Glutamatergic neuron (in vitro differentiated cells): ENCODE data around the gene VKORC1. TPM values are rescaled to one million over a fixed set of nuclear protein-coding genes. Genes with fewer than 3 reads are reported as not detected.

ENCODE experiments used
- DNase-seq: peaks from one replicate; pipeline ENCODE4 v3.0.0; 2022
- H3K27ac Mint-ChIP-seq: one replicate; pipeline ENCODE4 v1.8.0; 2020; ENCODE audit warnings: mild to moderate bottlenecking, mixed read lengths, inconsistent platforms; ENCODE audit not compliant: unreplicated experiment
- H3K27me3 Mint-ChIP-seq: one replicate; pipeline ENCODE4 v1.8.0; 2020; ENCODE audit warnings: mild to moderate bottlenecking, moderate library complexity, mixed read lengths, inconsistent platforms; ENCODE audit not compliant: unreplicated experiment
- H3K36me3 Mint-ChIP-seq: one replicate; pipeline ENCODE4 v1.8.0; 2020; ENCODE audit warnings: mild to moderate bottlenecking, mixed read lengths, inconsistent platforms; ENCODE audit not compliant: unreplicated experiment
- H3K4me1 Mint-ChIP-seq: one replicate; pipeline ENCODE4 v1.8.0; 2020; ENCODE audit warnings: mild to moderate bottlenecking, low read depth, mixed read lengths, inconsistent platforms; ENCODE audit not compliant: unreplicated experiment
- H3K4me3 Mint-ChIP-seq: one replicate; pipeline ENCODE4 v1.8.0; 2020; ENCODE audit warnings: mild to moderate bottlenecking, mixed read lengths, inconsistent platforms; ENCODE audit not compliant: unreplicated experiment
- H3K9me3 Mint-ChIP-seq: one replicate; pipeline ENCODE4 v1.8.0; 2020; ENCODE audit warnings: mild to moderate bottlenecking, moderate library complexity, mixed read lengths, inconsistent platforms; ENCODE audit not compliant: unreplicated experiment
- CTCF ChIP-seq: fragments of 200-600 bp; sonication (generic); IDR thresholded peaks from one replicate; pipeline ENCODE4 v1.5.0; 2021; ENCODE audit not compliant: partially characterized antibody, unreplicated experiment
- total RNA-seq: library from RNA; stranded (reverse); fragmentation: NEBNext Ultra II Directional; extraction: Animal tissue kit (Norgen Biotek cat#: 25700); gene quantifications from one replicate; pipeline ENCODE4 v1.2.1, GENCODE V29; 2021; ENCODE audit not compliant: unreplicated experiment

The VKORC1 gene
- total RNA-seq, 1 donor from 2014 or later, result 152 TPM

GRCh38 chr16:31043898-31044481 lies 50.6 kb downstream of the VKORC1 start:
- peaks cover 2% of the 10 kb centered on the region for H3K9me3 Mint-ChIP-seq
- peaks cover 3% of the 10 kb centered on the region for H3K27me3 Mint-ChIP-seq
- no peak overlapping the region for H3K4me3 Mint-ChIP-seq
- H3K27ac Mint-ChIP-seq, result no peak overlapping the region
- TF ChIP-seq CTCF, result no peak
- no peak for DNase-seq
- H3K36me3 Mint-ChIP-seq, result no peaks in the 10 kb centered on the region
- H3K4me1 Mint-ChIP-seq, result no peaks in the 10 kb centered on the region

GRCh38 chr16:31043352-31043751 lies 51.2 kb downstream of the VKORC1 start:
- no peak for TF ChIP-seq CTCF
- no peaks in the 10 kb centered on the region for H3K36me3 Mint-ChIP-seq
- H3K27me3 Mint-ChIP-seq, result peaks cover 3% of the 10 kb centered on the region
- no peak overlapping the region for H3K27ac Mint-ChIP-seq
- peak overlapping the region; percentile 71 for H3K4me3 Mint-ChIP-seq
- H3K9me3 Mint-ChIP-seq, result peaks cover 2% of the 10 kb centered on the region
- H3K4me1 Mint-ChIP-seq, result no peaks in the 10 kb centered on the region
- no peak for DNase-seq

- Mint-ChIP-seq H3K4me1 (no peaks in the 10 kb centered on the region), H3K27me3 (peaks cover 3% of the 10 kb centered on the region), H3K4me3 (peak overlapping the region; percentile 71), H3K36me3 (no peaks in the 10 kb centered on the region), H3K9me3 (peaks cover 2% of the 10 kb centered on the region), H3K27ac (no peak overlapping the region)
- DNase-seq, result no peak
- no peak for TF ChIP-seq CTCF
Observed at GRCh38 chr16:31042866-31043265, 51.7 kb downstream of the VKORC1 start.

Other genes with a start within 250 kb of the VKORC1 start
- 24.0 TPM for gene BCL7C, start 200.7 kb downstream of the VKORC1 start, total RNA-seq
- gene CTF1, start 198.2 kb downstream of the VKORC1 start, total RNA-seq, result 1.7 TPM
- gene FBXL19, start 171.2 kb downstream of the VKORC1 start, total RNA-seq, result 76.8 TPM
- gene ORAI3, start 145.7 kb downstream of the VKORC1 start, total RNA-seq, result 5.1 TPM
- 24.3 TPM for gene SETD1A, start 137.0 kb downstream of the VKORC1 start, total RNA-seq
- gene HSD3B7, start 109.6 kb downstream of the VKORC1 start, total RNA-seq, result 2.0 TPM
- gene STX1B, start 84.2 kb downstream of the VKORC1 start, total RNA-seq, result 51.6 TPM
- 23.4 TPM for gene STX4, start 61.2 kb downstream of the VKORC1 start, total RNA-seq
- 15.5 TPM for gene ZNF668, start 20.6 kb downstream of the VKORC1 start, total RNA-seq
- gene ZNF646, start 20.4 kb downstream of the VKORC1 start, total RNA-seq, result 33.1 TPM
- 20.4 TPM for gene PRSS53, start 5.9 kb downstream of the VKORC1 start, total RNA-seq
- gene BCKDK, start 13.6 kb upstream of the VKORC1 start, total RNA-seq, result 62.4 TPM
- 61.2 TPM for gene KAT8, start 22.9 kb upstream of the VKORC1 start, total RNA-seq
- gene PRSS8, start 40.9 kb upstream of the VKORC1 start, total RNA-seq, result not detected
- 0.61 TPM for gene PRSS36, start 55.3 kb upstream of the VKORC1 start, total RNA-seq
- 473 TPM for gene FUS, start 85.3 kb upstream of the VKORC1 start, total RNA-seq
- 0.71 TPM for gene PYCARD, start 108.0 kb upstream of the VKORC1 start, total RNA-seq
- gene TRIM72, start 119.3 kb upstream of the VKORC1 start, total RNA-seq, result 0.10 TPM
- gene PYDC1, start 122.3 kb upstream of the VKORC1 start, total RNA-seq, result not detected
- gene ITGAM, start 165.2 kb upstream of the VKORC1 start, total RNA-seq, result not detected